Loucy (cell line): Measurements from ENCODE around the gene LCN10.
"Not testable (repeated sequence)": the region's sequence is repeated elsewhere in the genome, so short reads cannot be mapped to it uniquely, and the experiment has no call there.

ENCODE experiments used
- H2AFZ ChIP-seq: fragments of 200-600 bp; sonication (generic); 2 replicates; pipeline ENCODE4 v1.6.0; 2016; ENCODE audit warnings: antibody characterized with exemption, mild to moderate bottlenecking, low read length, moderate library complexity
- H3F3A ChIP-seq: fragments of 200-600 bp; 2 replicates; pipeline ENCODE4 v1.6.0; 2016; ENCODE audit warnings: antibody characterized with exemption, low read depth, mild to moderate bottlenecking
- H3K27me3 ChIP-seq: fragments of 200-600 bp; sonication (generic); 2 replicates; pipeline ENCODE4 v1.6.1; 2014; ENCODE audit warnings: low read length, mild to moderate bottlenecking; ENCODE audit not compliant: insufficient read depth, poor library complexity, severe bottlenecking
- H3K36me3 ChIP-seq: fragments of 200-600 bp; sonication (generic); 2 replicates; pipeline ENCODE4 v1.6.1; 2016; ENCODE audit warnings: low read length; ENCODE audit not compliant: insufficient read depth
- H3K4me1 ChIP-seq: fragments of 200-600 bp; sonication (generic); 2 replicates; pipeline ENCODE4 v1.5.1; 2014; ENCODE audit warnings: low read length, mild to moderate bottlenecking; ENCODE audit not compliant: insufficient read depth, poor library complexity, severe bottlenecking
- H3K4me2 ChIP-seq: fragments of 200-600 bp; sonication (generic); 2 replicates; pipeline ENCODE4 v1.6.0; 2014; ENCODE audit warnings: antibody characterized with exemption, low read length, low read depth, mild to moderate bottlenecking; ENCODE audit not compliant: poor library complexity, severe bottlenecking
- H3K4me3 ChIP-seq: fragments of 200-600 bp; sonication (generic); 2 replicates; pipeline ENCODE4 v1.5.1; 2014; ENCODE audit warnings: low read length, mild to moderate bottlenecking, mixed read lengths; ENCODE audit not compliant: poor library complexity, severe bottlenecking
- H3K79me2 ChIP-seq: fragments of 200-600 bp; sonication (generic); 2 replicates; pipeline ENCODE4 v1.6.1; 2014; ENCODE audit warnings: low read length; ENCODE audit not compliant: insufficient read depth
- H3K9ac ChIP-seq: fragments of 200-600 bp; sonication (generic); 2 replicates; pipeline ENCODE4 v1.6.0; 2014; ENCODE audit warnings: mild to moderate bottlenecking, low read depth, low read length, moderate library complexity; ENCODE audit not compliant: poor library complexity, severe bottlenecking
- H3K9me2 ChIP-seq: fragments of 200-600 bp; sonication (generic); replicated peaks from 2 replicates; pipeline ENCODE4 v1.6.1; 2016; ENCODE audit warnings: low read depth, low read length, mixed read lengths
- H3K9me3 ChIP-seq: fragments of 200-600 bp; sonication (generic); 2 replicates; pipeline ENCODE4 v1.6.1; 2014; ENCODE audit warnings: mild to moderate bottlenecking, antibody characterized with exemption, low read length, low read depth; ENCODE audit not compliant: insufficient read depth
- H4K20me1 ChIP-seq: fragments of 200-600 bp; sonication (generic); 2 replicates; pipeline ENCODE4 v1.6.0; 2014; ENCODE audit warnings: antibody characterized with exemption, low read length, mild to moderate bottlenecking; ENCODE audit not compliant: insufficient read depth, poor library complexity, severe bottlenecking
- EZH2phosphoT487 ChIP-seq: fragments of 200-600 bp; IDR thresholded peaks from 2 replicates; pipeline ENCODE4 v1.6.1; 2018; ENCODE audit warnings: antibody characterized with exemption, mild to moderate bottlenecking, moderate library complexity, borderline replicate concordance
- TF ChIP-seq, protein P1 (sequence below): fragments of 200-600 bp; sonication (generic); conservative IDR thresholded peaks from 2 replicates; pipeline ENCODE4 v1.5.1; 2014; ENCODE audit warnings: mild to moderate bottlenecking, antibody characterized with exemption, low read length

Gene LCN10

DNA sequence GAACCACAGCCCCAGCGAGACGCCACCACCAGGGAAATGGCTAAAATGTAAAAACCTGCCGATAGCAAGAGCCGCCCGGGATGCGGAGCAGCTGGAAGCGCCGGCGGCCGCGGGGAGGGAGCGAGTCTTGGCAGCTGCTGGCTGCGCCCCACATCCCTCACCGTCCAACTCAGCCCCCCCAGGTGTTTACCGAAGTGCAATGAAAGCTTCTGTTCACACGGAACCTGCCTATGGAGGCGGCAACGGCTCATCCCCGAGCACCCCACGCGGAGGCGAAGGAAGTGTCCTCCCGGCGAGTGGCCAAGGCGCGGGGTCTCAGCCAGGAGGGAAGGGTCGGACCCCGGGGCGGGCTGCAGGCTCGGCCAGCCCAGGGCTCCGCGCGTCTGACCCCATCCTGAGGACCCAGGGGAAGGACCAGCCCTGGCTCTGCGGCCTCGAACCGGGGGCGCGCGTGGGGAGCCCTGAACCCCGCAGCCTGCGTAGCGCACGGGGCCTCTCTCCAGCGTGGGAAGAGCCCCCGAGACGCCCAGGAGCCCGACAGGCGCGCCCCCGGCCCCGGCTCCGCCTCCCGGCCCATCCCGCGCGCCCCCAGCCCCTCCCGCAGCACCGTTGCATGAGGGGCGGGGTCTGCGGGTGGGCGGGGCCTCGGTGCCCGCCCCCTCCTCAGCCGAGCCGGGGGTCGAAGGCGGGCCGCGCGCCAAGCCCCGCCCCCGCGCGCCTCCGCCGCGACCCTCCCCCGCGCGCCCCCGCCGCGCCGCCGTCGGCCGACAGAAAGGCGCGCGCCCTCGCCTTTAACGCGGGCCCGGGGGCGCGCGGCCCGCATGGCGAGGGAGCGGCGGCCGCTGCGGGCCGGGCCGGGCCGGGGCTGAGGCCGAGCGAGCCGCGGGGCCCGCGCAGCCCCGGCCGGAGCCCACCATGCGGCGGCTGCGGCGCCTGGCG is 30.7 kb downstream of the LCN10 start, which contains the start of gene DIPK1B:
TSS of gene DIPK1B (plus strand) at position 822 of the 939 bp plus-strand sequence. CDS start at position 916, 94 bp downstream.
- H3K4me2 ChIP-seq, result no peak within 1 kb of the TSS
- H3F3A ChIP-seq, result no peaks in the 10 kb centered on the region
- no peaks in the 10 kb centered on the region for H3K4me1 ChIP-seq
- TF ChIP-seq, protein P1, sequence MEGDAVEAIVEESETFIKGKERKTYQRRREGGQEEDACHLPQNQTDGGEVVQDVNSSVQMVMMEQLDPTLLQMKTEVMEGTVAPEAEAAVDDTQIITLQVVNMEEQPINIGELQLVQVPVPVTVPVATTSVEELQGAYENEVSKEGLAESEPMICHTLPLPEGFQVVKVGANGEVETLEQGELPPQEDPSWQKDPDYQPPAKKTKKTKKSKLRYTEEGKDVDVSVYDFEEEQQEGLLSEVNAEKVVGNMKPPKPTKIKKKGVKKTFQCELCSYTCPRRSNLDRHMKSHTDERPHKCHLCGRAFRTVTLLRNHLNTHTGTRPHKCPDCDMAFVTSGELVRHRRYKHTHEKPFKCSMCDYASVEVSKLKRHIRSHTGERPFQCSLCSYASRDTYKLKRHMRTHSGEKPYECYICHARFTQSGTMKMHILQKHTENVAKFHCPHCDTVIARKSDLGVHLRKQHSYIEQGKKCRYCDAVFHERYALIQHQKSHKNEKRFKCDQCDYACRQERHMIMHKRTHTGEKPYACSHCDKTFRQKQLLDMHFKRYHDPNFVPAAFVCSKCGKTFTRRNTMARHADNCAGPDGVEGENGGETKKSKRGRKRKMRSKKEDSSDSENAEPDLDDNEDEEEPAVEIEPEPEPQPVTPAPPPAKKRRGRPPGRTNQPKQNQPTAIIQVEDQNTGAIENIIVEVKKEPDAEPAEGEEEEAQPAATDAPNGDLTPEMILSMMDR, result no peak
- no peak for TF ChIP-seq EZH2phosphoT487
- H3K9me2 ChIP-seq, result no peaks in the 10 kb centered on the region
- H3K27me3 ChIP-seq, result no peaks in the 10 kb centered on the region
- no peak within 1 kb of the TSS for H3K4me3 ChIP-seq
- no peaks in the 10 kb centered on the region for H4K20me1 ChIP-seq
- no peak within 1 kb of the TSS for H3K9ac ChIP-seq
- H2AFZ ChIP-seq, result no peak within 1 kb of the TSS
- no peaks in the 10 kb centered on the region for H3K36me3 ChIP-seq
- no peaks in the 10 kb centered on the region for H3K9me3 ChIP-seq
- no peaks in the 10 kb centered on the region for H3K79me2 ChIP-seq

GRCh38 chr9:136711219-136711648 is 31.5 kb downstream of the LCN10 start:
- H2AFZ ChIP-seq, H4K20me1 ChIP-seq, H3K9me3 ChIP-seq, H3K79me2 ChIP-seq, H3K4me3 ChIP-seq, H3K4me2 ChIP-seq, H3K27me3 ChIP-seq, H3K9me2 ChIP-seq, H3F3A ChIP-seq, H3K4me1 ChIP-seq, H3K9ac ChIP-seq, H3K36me3 ChIP-seq: not testable (repeated sequence)

DNA sequence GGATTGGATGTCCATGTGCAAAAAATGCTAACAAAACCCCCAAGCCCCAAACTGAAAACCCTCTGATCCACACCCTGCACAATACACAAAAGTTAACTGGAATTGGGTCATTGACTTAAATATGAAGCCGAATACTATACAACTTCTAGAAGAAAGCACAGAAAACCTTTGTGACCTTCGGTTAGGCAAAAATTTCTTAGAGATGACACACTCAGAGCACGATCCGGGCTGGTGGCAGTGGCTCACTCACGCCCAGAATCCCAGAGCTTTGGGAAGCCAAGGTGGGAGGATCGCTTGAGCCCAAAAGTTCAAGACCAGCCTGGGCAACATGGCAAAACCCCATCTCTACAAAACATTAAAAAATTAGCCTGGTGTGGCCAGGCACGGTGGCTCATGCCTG is 32.2 kb downstream of the LCN10 start:
- TF ChIP-seq EZH2phosphoT487, result no peak
- TF ChIP-seq, protein P1, result no peak
- H3K36me3 ChIP-seq, result no peaks in the 10 kb centered on the region
- no peaks in the 10 kb centered on the region for H3F3A ChIP-seq
- no peaks in the 10 kb centered on the region for H3K4me1 ChIP-seq
- H2AFZ ChIP-seq, result no peak overlapping the region
- no peaks in the 10 kb centered on the region for H3K27me3 ChIP-seq
- no peaks in the 10 kb centered on the region for H3K9me2 ChIP-seq
- no peak overlapping the region for H3K4me3 ChIP-seq
- H3K79me2 ChIP-seq, result no peaks in the 10 kb centered on the region
- H4K20me1 ChIP-seq, result no peaks in the 10 kb centered on the region
- no peaks in the 10 kb centered on the region for H3K9me3 ChIP-seq
- no peak overlapping the region for H3K4me2 ChIP-seq
- H3K9ac ChIP-seq, result no peak overlapping the region
